ENCODE data around the gene KCNJ9. TPM values are rescaled to one million over a fixed set of nuclear protein-coding genes. Genes with fewer than 3 reads are reported as not detected.

Gene KCNJ9
- total RNA-seq, 2 experiments from 2014 or later, result 0.04 to 0.05 TPM

- Mint-ChIP-seq H3K27me3 (no peaks in the 10 kb centered on the region), H3K4me1 (peaks cover 40% of the 10 kb centered on the region), H3K36me3 (ENCODE audit: low read depth) (peaks cover 2% of the 10 kb centered on the region), H3K27ac (peak overlapping the region; percentile 92), H3K9me3 (ENCODE audit: low read depth) (no peaks in the 10 kb centered on the region), H3K4me3 (peak overlapping the region; percentile 94)
- peak; percentile 80 for DNase-seq
- peak; percentile 28 for ATAC-seq
- intact Hi-C loops (cut with DNase I, micrococcal nuclease), result loop anchor here (5.0 kb wide), 2 partner anchors 65 to 245 kb away; partner anchors contain the start of gene PIGM (in 1 of the 2)
- POLR2A ChIA-PET, result interaction anchor here (1.1 to 1.7 kb wide), 4 partner anchors 11 to 174 kb away, joined by 3 to 5 read pairs (median 5); partner anchors contain the start of gene TAGLN2
- CTCF ChIA-PET, result interaction anchor here (0.5 to 6.5 kb wide), 12 partner anchors 8 to 464 kb away, joined by 3 to 81 read pairs (median 4); partner anchors contain the start of gene PEA15
These were observed 16.0 kb downstream of the KCNJ9 start for GRCh38 chr1:160097151-160097910.

- Mint-ChIP-seq H3K36me3 (ENCODE audit: low read depth) (peaks cover 2% of the 10 kb centered on the region), H3K27ac (peak within 1 kb of the TSS; percentile 92), H3K4me3 (peak within 1 kb of the TSS; percentile 94), H3K9me3 (ENCODE audit: low read depth) (no peaks in the 10 kb centered on the region), H3K4me1 (peaks cover 44% of the 10 kb centered on the region), H3K27me3 (no peaks in the 10 kb centered on the region)
- intact Hi-C loops (cut with DNase I, micrococcal nuclease), result loop anchor here (1.0 to 5.0 kb wide), 10 partner anchors 13 to 318 kb away; partner anchors contain the start of genes PIGM (in 2 of the 2), COPA (in 1 of the 2), DCAF8 (in 1 of the 2) and DUSP23 (in 1 of the 2)
- ATAC-seq (peak; percentile 50), DNase-seq (peak; percentile 98)
- ChIA-PET CTCF (interaction anchor here (0.5 to 6.5 kb wide), 10 partner anchors 12 to 949 kb away, joined by 3 to 81 read pairs (median 4); partner anchors contain the start of gene PEX19), POLR2A (interaction anchor here (0.6 to 1.7 kb wide), 7 partner anchors 12 to 187 kb away, joined by 3 to 8 read pairs (median 5); partner anchors contain the start of genes DCAF8, PEX19 and TAGLN2)
These were observed 16.8 kb downstream of the KCNJ9 start, which contains the start of gene IGSF8 for GRCh38 chr1:160097911-160098851. TSS of gene IGSF8 (minus strand) at chr1:160098619. CDS start at chr1:160098472, 147 bp downstream.

- ATAC-seq, result peak; percentile 88
- DNase-seq, result peak; percentile 100
- Mint-ChIP-seq H3K4me1 (peaks cover 44% of the 10 kb centered on the region), H3K27ac (peak overlapping the region; percentile 65), H3K9me3 (ENCODE audit: low read depth) (no peaks in the 10 kb centered on the region), H3K4me3 (peak overlapping the region; percentile 65), H3K36me3 (ENCODE audit: low read depth) (peaks cover 2% of the 10 kb centered on the region), H3K27me3 (no peaks in the 10 kb centered on the region)
- intact Hi-C loops (cut with DNase I, micrococcal nuclease), result loop anchor here (1.0 to 5.0 kb wide), 10 partner anchors 14 to 319 kb away; partner anchors contain the start of genes DCAF8 (in 2 of the 2), PIGM (in 2 of the 2), COPA (in 1 of the 2) and DUSP23 (in 1 of the 2)
- CTCF ChIA-PET, result interaction anchor here (0.5 to 6.5 kb wide), 5 partner anchors 13 to 948 kb away, joined by 3 to 81 read pairs (median 9); partner anchors contain the start of gene PEX19
- POLR2A ChIA-PET, result interaction anchor here (0.6 to 1.4 kb wide), 4 partner anchors 137 to 311 kb away, joined by 3 to 7 read pairs (median 4); partner anchors contain the start of genes DCAF8 and PEX19
These were observed 17.7 kb downstream of the KCNJ9 start for GRCh38 chr1:160098852-160099561.

GRCh38 chr1:160099716-160100375, 18.5 kb downstream of the KCNJ9 start:
- Mint-ChIP-seq H3K9me3 (ENCODE audit: low read depth) (no peaks in the 10 kb centered on the region), H3K4me1 (peaks cover 44% of the 10 kb centered on the region), H3K27ac (peak overlapping the region; percentile 65), H3K27me3 (no peaks in the 10 kb centered on the region), H3K36me3 (ENCODE audit: low read depth) (peaks cover 2% of the 10 kb centered on the region), H3K4me3 (no peak overlapping the region)
- ChIA-PET POLR2A (interaction anchor here (0.6 kb wide), 1 partner anchor 185 kb away, joined by 3 read pairs; no protein-coding TSS in a partner anchor), CTCF (interaction anchor here (1.2 to 4.9 kb wide), 8 partner anchors 12 to 277 kb away, joined by 5 to 49 read pairs (median 13); no protein-coding TSS in a partner anchor)
- ATAC-seq (no peak), DNase-seq (no peak)
- intact Hi-C loops (cut with DNase I, micrococcal nuclease), result loop anchor here (1.0 to 5.0 kb wide), 7 partner anchors 15 to 277 kb away; partner anchors contain the start of genes DCAF8 (in 1 of the 2) and PIGM (in 1 of the 2)

GRCh38 chr1:160101037-160101716, 19.8 kb downstream of the KCNJ9 start:
- no peak overlapping the region for H3K4me3 Mint-ChIP-seq
- POLR2A ChIA-PET, result no interaction called here
- H3K36me3 Mint-ChIP-seq (ENCODE audit: low read depth), result peaks cover 2% of the 10 kb centered on the region
- H3K4me1 Mint-ChIP-seq, result peaks cover 39% of the 10 kb centered on the region
- intact Hi-C loops (cut with DNase I, micrococcal nuclease), result loop anchor here (1.0 to 2.0 kb wide), 6 partner anchors 92 to 276 kb away; no protein-coding TSS in a partner anchor
- no peaks in the 10 kb centered on the region for H3K27me3 Mint-ChIP-seq
- ATAC-seq (peak; percentile 26), DNase-seq (peak; percentile 86)
- CTCF ChIA-PET, result interaction anchor here (0.5 to 4.9 kb wide), 31 partner anchors 9 to 896 kb away, joined by 3 to 49 read pairs (median 4); partner anchors contain the start of gene CASQ1
- no peaks in the 10 kb centered on the region for H3K9me3 Mint-ChIP-seq (ENCODE audit: low read depth)
- H3K27ac Mint-ChIP-seq, result peak overlapping the region; percentile 87

GRCh38 chr1:160101717-160102522, 20.6 kb downstream of the KCNJ9 start:
- ChIA-PET CTCF (interaction anchor here (0.5 to 4.9 kb wide), 27 partner anchors 8 to 275 kb away, joined by 3 to 49 read pairs (median 4); partner anchors contain the start of gene CASQ1), POLR2A (interaction anchor here (0.9 kb wide), 1 partner anchor 189 kb away, joined by 3 read pairs; no protein-coding TSS in a partner anchor)
- Mint-ChIP-seq H3K4me3 (no peak overlapping the region), H3K27ac (peak overlapping the region; percentile 10), H3K4me1 (peaks cover 33% of the 10 kb centered on the region), H3K36me3 (ENCODE audit: low read depth) (peaks cover 2% of the 10 kb centered on the region), H3K9me3 (ENCODE audit: low read depth) (no peaks in the 10 kb centered on the region), H3K27me3 (no peaks in the 10 kb centered on the region)
- no peak for DNase-seq
- intact Hi-C loops (cut with DNase I, micrococcal nuclease), result loop anchor here (1.0 to 2.0 kb wide), 7 partner anchors 67 to 275 kb away; no protein-coding TSS in a partner anchor
- no peak for ATAC-seq

- H3K27ac Mint-ChIP-seq, result no peak overlapping the region
- ChIA-PET POLR2A (interaction anchor here (0.5 to 0.6 kb wide), 2 partner anchors 166 to 883 kb away, joined by 3 read pairs; no protein-coding TSS in a partner anchor), CTCF (interaction anchor here (0.6 to 4.9 kb wide), 17 partner anchors 7 to 312 kb away, joined by 3 to 49 read pairs (median 3); partner anchors contain the start of gene PEA15)
- no peaks in the 10 kb centered on the region for H3K9me3 Mint-ChIP-seq (ENCODE audit: low read depth)
- no peaks in the 10 kb centered on the region for H3K36me3 Mint-ChIP-seq (ENCODE audit: low read depth)
- ATAC-seq, result no peak
- intact Hi-C loops (cut with DNase I, micrococcal nuclease), result loop anchor here in 1 of 2 experiments (2.0 kb wide), 1 partner anchor 65 kb away; no protein-coding TSS in a partner anchor
- peaks cover 26% of the 10 kb centered on the region for H3K4me1 Mint-ChIP-seq
- no peak for DNase-seq
- no peak overlapping the region for H3K4me3 Mint-ChIP-seq
- no peaks in the 10 kb centered on the region for H3K27me3 Mint-ChIP-seq
These were observed 22.5 kb downstream of the KCNJ9 start for GRCh38 chr1:160103658-160104408.

- POLR2A ChIA-PET, result interaction anchor here (0.5 kb wide), 1 partner anchor 166 kb away, joined by 3 read pairs; no protein-coding TSS in a partner anchor
- CTCF ChIA-PET, result interaction anchor here (0.7 to 4.9 kb wide), 15 partner anchors 8 to 271 kb away, joined by 3 to 49 read pairs (median 5); partner anchors contain the start of gene PEA15
- Mint-ChIP-seq H3K36me3 (ENCODE audit: low read depth) (no peaks in the 10 kb centered on the region), H3K27ac (no peak overlapping the region), H3K4me3 (no peak overlapping the region), H3K4me1 (peaks cover 23% of the 10 kb centered on the region), H3K27me3 (no peaks in the 10 kb centered on the region), H3K9me3 (ENCODE audit: low read depth) (no peaks in the 10 kb centered on the region)
- DNase-seq, result no peak
- no peak for ATAC-seq
- intact Hi-C loops (cut with DNase I, micrococcal nuclease), result no loop called here
These were observed 23.1 kb downstream of the KCNJ9 start for GRCh38 chr1:160104486-160104885.

Measured in activated CD4-positive, alpha-beta T cell treated with anti-CD3 and anti-CD28 coated beads for 36 hours (primary cell).